Effector CD8-positive, alpha-beta T cell (primary cell): ENCODE measurements around the gene CHMP2A.
"Not testable (repeated sequence)": the region's sequence is repeated elsewhere in the genome, so short reads cannot be mapped to it uniquely, and the experiment has no call there.

Experiments used
- DNase-seq: peaks from one replicate; lab custom pipeline; 2025; lab: John Stamatoyannopoulos, UW

Gene CHMP2A

DNA sequence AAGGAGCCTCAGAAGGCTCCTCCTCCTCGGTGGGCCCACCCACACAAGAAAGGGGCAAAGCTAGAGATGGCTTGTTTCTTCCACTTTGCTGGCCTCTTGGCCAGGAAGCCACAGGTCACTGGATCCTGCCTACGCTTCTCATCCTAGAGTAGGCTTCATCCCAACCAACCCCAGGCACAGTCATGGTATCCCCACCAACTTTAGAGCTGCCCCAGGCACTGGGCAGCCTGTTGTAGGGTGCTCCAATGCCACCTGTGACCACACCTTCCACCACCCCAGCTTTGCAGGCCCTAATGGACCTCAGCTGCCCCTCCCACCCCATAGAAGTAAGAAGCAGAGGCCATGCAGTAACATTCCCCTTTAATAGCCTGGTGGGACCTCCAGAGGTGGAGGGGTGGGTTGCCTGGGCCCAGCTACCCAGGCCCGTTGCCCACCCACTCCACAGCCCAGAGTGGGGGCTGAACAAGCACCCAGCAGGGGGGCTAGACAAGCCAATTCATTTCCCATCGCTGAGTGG is 522 bp upstream of the CHMP2A start:
- no peak for DNase-seq

DNA sequence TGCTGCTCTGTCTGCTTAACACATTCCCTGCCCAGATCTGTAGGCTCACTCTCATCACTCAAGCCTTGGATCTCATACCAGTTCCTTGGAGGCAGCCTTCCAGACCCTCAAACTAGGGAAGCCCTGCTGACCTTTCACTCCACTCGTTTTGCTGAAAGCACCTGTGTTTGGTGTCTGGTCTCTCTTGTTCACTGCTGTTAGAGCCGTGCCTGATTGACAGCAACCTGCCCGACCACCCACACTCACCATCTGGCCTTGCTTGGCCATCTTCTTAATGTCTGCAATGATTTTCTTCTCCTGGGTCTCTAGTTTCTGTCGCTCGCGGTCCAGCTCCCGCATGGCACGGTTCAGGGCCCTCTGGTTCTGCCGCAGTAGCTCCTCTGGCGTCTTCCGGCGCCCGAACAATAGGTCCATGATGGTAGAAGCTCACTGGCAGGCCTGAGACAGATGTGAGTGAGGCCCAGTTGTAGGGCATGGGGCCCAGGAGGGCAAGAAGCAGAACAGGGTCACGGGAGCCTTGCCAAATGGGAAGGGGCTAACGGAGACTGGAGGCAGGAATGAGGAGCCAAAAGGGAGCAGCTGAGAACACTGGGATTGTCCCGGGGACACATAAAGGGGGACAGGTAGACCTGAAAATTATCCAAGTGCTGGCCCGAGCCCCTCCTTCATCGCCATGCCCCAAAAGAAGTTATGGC is 959 bp downstream of the CHMP2A start:
- no peak for DNase-seq

- no peak for DNase-seq
Observed at GRCh38 chr19:58552655-58553054, 2.2 kb downstream of the CHMP2A start.

- DNase-seq, result no peak
Observed at GRCh38 chr19:58551577-58552471, 3.1 kb downstream of the CHMP2A start.

DNA sequence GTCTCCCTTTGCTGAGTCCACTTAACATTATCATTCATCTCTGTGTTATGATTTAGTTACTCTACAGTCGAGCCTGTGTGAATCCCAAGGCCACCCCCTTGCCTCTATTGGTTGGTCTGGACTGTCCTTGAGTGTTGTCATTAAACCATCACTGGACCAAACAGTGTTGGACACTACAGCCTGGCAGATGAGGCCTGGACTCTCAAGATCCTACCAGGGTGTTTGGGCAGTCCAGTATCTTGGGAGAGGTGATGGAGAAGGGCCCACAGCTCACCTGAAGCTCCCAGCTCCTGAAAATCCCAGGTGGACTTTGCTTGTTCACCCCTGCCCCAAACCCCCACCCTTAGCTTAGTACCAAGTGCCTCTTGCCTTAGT is 3.8 kb downstream of the CHMP2A start:
- DNase-seq, result no peak

GRCh38 chr19:58550362-58551122 is 4.4 kb downstream of the CHMP2A start:
- DNase-seq, result no peak

DNA sequence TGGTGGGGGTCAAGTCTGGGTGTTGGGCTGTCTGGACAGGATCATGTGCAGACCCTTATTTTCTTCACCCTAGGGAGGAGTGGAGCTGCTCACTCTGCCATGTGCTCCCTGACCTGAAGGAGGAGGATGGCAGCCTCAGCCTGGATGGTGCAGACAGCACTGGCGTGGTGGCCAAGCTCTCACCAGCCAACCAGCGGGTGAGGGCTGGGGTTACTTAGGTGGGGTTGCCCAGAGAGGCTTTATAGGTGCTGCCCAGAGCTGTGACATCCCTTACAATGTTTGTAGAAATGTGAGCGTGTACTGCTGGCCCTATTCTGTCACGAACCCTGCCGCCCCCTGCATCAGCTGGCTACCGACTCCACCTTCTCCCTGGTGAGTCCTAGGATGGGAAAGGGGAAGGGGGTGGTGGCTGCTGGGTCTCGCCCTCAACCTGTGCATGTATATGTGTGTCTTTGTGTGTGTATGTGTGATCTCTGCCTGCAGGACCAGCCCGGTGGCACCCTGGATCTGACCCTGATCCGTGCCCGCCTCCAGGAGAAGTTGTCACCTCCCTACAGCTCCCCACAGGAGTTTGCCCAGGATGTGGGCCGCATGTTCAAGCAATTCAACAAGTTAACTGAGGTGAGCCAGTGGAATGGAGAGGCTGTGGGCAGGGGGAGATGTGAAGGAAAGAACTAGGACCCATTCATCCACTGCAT is 5.1 kb downstream of the CHMP2A start:
- DNase-seq, result no peak

GRCh38 chr19:58548859-58549663 is 5.8 kb downstream of the CHMP2A start:
- DNase-seq, result no peak

GRCh38 chr19:58547323-58548312 is 7.3 kb downstream of the CHMP2A start:
- no peak for DNase-seq

GRCh38 chr19:58546019-58546530 is 8.8 kb downstream of the CHMP2A start:
- DNase-seq, result no peak

DNA sequence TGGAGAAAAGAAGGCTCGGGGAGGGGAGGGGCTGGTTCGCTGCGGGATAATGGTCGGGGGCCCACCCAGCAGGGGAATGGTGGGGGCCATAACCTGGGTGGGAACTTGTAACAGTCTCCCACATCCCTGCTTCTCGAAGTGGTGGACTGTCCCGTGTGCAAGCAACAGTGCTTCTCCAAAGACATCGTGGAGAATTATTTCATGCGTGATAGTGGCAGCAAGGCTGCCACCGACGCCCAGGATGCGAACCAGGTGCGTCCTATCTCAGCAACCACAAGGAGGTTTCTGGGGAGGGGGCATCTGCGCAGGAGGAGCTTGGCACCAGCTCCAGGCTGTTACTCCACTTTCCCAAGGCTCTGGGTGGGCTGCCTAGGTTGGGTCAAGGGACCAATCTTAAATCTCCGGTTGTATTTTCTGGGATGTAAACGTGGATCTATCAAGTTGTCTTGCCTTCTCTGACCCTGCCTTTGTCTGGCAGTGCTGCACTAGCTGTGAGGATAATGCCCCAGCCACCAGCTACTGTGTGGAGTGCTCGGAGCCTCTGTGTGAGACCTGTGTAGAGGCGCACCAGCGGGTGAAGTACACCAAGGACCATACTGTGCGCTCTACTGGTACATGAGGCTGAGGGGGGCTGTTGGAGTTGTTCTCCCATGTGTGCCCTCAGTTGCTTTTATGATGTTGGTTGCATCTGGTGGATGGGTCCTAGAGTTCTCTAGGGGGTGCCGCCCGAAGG is 9.5 kb downstream of the CHMP2A start:
- no peak for DNase-seq

DNA sequence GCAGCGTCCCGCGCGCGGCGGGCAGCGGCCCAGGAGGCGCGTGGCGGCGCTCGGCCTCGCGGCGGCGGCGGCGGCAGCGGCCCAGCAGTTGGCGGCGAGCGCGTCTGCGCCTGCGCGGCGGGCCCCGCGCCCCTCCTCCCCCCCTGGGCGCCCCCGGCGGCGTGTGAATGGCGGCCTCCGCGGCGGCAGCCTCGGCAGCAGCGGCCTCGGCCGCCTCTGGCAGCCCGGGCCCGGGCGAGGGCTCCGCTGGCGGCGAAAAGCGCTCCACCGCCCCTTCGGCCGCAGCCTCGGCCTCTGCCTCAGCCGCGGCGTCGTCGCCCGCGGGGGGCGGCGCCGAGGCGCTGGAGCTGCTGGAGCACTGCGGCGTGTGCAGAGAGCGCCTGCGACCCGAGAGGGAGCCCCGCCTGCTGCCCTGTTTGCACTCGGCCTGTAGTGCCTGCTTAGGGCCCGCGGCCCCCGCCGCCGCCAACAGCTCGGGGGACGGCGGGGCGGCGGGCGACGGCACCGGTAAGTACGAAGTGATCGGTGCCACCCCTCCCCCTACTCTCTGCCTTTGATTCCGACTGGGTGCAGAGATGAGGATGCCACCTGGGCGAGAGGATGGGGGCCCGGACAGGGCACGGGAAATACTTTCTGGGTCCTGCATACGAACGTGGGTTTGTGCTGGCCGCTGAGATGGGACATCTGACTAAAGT is 10.2 kb downstream of the CHMP2A start:
- no peak for DNase-seq

- DNase-seq, result no peak
Observed at GRCh38 chr19:58543826-58544590, 10.9 kb downstream of the CHMP2A start, which contains the start of gene TRIM28. Gene TRIM28, plus strand, starts transcription at chr19:58544064. Its CDS starts 694 bp downstream, at chr19:58544758.

GRCh38 chr19:58542641-58543372 is 12.1 kb downstream of the CHMP2A start:
- DNase-seq, result not testable (repeated sequence)

DNA sequence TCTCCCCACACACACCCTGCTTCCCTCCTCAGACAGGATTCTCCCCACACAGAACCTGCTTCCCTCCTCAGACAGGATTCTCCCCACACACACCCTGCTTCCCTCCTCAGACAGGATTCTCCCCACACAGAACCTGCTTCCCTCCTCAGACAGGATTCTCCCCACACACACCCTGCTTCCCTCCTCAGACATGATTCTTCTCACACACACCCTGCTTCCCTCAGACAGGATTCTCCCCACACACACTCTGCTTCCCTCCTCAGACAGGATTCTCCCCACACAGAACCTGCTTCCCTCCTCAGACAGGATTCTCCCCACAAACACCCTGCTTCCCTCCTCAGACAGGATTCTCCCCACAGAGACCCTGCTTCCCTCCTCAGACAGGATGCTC is 15.7 kb downstream of the CHMP2A start:
- DNase-seq, result not testable (repeated sequence)
